GM12892 (cell line): Measurements from ENCODE around the gene ZDHHC21.

Experiments used
- POLR2A ChIP-seq: IDR thresholded peaks from 2 replicates; pipeline ENCODE4 v1.6.1; 2011; ENCODE audit warnings: low read depth, low read length, control low read depth
- POLR2AphosphoS5 ChIP-seq: IDR thresholded peaks from 2 replicates; pipeline ENCODE4 v1.6.1; 2011; ENCODE audit warnings: low read depth, low read length, control low read depth
- TAF1 ChIP-seq: IDR thresholded peaks from 2 replicates; pipeline ENCODE4 v1.6.1; 2011; ENCODE audit warnings: low read depth, mild to moderate bottlenecking, control low read depth, low read length, borderline replicate concordance

DNA sequence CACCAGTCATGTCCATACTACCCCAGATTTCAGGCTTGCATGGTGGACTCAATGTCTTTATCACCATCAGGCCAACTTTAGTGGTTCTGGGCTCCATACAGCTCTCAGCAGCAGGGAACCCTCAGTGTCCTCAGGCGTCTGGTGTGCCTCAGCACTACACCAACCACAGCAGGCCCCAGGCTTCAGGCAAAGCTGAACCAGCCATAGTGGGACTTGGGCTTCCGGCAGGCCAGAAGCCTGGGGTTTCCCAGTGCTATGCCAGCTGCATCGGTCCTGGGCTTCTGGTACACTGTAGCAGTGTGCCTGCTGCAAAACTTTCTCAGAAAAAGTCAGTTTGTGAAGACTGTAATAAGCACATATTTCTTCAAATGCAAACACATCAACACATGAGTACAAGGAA lies 11.0 kb upstream of the ZDHHC21 start:
- TF ChIP-seq POLR2A (no peak), POLR2AphosphoS5 (no peak), TAF1 (no peak)
